ENCODE data around the gene MAG.

Gene MAG

DNA sequence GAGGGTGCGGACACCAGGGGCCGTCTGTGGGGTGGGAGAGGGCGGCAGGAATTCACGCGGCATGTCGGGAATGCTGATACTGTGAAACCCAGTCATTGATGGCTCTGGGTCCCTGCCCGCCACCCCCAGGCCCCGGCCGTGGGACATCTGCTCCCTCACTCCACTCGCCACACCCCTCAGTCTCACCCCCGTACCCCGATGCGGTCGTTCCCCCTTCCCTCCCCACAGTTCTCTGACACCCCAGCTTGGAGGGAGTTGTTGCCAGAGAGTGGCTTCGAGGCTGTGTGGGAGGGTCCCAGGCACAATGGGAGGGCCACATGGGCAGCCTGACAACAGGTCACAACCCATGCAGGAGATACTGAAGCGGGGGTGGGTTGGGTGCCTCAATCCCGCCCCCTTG, 1.8 kb downstream of the MAG start:
- Histone ChIP-seq H3K27ac (replicated peaks) (no peak overlapping the region), H3K27me3 (ENCODE audit: insufficient read depth, poor library complexity, severe bottlenecking) (no peaks in the 10 kb centered on the region), H3K4me3 (replicated peaks; ENCODE audit: insufficient read depth, low read length) (no peak overlapping the region)
- DNase-seq (ENCODE audit: low read depth in 1 of 2, low spot score in 1 of 2): no peak
- TF ChIP-seq POLR2AphosphoS5 (IDR thresholded peaks at IDR 0.05; ENCODE audit: low read depth) (no peak), SPI1 (IDR thresholded peaks at IDR 0.05; ENCODE audit: borderline replicate concordance, low read depth) (no peak), GABPA (IDR thresholded peaks at IDR 0.05; ENCODE audit: low read depth) (no peak)
- TF ChIP-seq, protein P1, sequence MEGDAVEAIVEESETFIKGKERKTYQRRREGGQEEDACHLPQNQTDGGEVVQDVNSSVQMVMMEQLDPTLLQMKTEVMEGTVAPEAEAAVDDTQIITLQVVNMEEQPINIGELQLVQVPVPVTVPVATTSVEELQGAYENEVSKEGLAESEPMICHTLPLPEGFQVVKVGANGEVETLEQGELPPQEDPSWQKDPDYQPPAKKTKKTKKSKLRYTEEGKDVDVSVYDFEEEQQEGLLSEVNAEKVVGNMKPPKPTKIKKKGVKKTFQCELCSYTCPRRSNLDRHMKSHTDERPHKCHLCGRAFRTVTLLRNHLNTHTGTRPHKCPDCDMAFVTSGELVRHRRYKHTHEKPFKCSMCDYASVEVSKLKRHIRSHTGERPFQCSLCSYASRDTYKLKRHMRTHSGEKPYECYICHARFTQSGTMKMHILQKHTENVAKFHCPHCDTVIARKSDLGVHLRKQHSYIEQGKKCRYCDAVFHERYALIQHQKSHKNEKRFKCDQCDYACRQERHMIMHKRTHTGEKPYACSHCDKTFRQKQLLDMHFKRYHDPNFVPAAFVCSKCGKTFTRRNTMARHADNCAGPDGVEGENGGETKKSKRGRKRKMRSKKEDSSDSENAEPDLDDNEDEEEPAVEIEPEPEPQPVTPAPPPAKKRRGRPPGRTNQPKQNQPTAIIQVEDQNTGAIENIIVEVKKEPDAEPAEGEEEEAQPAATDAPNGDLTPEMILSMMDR (IDR thresholded peaks at IDR 0.05; ENCODE audit: insufficient read depth, low read length): no peak
- TF ChIP-seq, protein P2, sequence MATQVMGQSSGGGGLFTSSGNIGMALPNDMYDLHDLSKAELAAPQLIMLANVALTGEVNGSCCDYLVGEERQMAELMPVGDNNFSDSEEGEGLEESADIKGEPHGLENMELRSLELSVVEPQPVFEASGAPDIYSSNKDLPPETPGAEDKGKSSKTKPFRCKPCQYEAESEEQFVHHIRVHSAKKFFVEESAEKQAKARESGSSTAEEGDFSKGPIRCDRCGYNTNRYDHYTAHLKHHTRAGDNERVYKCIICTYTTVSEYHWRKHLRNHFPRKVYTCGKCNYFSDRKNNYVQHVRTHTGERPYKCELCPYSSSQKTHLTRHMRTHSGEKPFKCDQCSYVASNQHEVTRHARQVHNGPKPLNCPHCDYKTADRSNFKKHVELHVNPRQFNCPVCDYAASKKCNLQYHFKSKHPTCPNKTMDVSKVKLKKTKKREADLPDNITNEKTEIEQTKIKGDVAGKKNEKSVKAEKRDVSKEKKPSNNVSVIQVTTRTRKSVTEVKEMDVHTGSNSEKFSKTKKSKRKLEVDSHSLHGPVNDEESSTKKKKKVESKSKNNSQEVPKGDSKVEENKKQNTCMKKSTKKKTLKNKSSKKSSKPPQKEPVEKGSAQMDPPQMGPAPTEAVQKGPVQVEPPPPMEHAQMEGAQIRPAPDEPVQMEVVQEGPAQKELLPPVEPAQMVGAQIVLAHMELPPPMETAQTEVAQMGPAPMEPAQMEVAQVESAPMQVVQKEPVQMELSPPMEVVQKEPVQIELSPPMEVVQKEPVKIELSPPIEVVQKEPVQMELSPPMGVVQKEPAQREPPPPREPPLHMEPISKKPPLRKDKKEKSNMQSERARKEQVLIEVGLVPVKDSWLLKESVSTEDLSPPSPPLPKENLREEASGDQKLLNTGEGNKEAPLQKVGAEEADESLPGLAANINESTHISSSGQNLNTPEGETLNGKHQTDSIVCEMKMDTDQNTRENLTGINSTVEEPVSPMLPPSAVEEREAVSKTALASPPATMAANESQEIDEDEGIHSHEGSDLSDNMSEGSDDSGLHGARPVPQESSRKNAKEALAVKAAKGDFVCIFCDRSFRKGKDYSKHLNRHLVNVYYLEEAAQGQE (IDR thresholded peaks at IDR 0.05; ENCODE audit: insufficient replicate concordance, low read depth): no peak

DNA sequence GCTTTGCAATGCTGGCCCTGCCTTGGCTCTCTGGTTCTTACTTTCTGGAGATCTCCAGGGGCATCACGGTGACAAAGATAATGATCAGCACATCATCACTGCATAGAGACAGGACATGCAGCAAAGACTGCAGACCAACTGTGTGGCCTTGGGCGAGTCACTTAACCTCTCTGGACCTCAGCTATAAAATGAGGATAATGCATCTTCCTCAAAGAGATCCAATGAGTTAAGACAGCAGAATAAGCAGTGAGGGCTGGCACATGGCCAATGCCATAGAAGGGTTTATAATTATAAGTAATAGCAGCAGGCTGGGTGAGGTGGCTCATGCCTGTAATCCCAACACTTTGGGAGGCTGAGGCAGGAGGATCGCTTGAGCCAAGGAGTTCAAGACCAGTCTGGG, 2.4 kb downstream of the MAG start:
- H3K4me3 ChIP-seq (replicated peaks; ENCODE audit: insufficient read depth, low read length): no peak overlapping the region
- TF ChIP-seq, protein P1 (IDR thresholded peaks at IDR 0.05; ENCODE audit: insufficient read depth, low read length): no peak
- TF ChIP-seq, protein P2 (IDR thresholded peaks at IDR 0.05; ENCODE audit: insufficient replicate concordance, low read depth): no peak
- TF ChIP-seq GABPA (IDR thresholded peaks at IDR 0.05; ENCODE audit: low read depth) (no peak), POLR2AphosphoS5 (IDR thresholded peaks at IDR 0.05; ENCODE audit: low read depth) (no peak), SPI1 (IDR thresholded peaks at IDR 0.05; ENCODE audit: borderline replicate concordance, low read depth) (no peak)
- no peaks in the 10 kb centered on the region for H3K27me3 ChIP-seq (ENCODE audit: insufficient read depth, poor library complexity, severe bottlenecking)
- H3K27ac ChIP-seq (replicated peaks): no peak overlapping the region
- no peak for DNase-seq (ENCODE audit: low read depth in 1 of 2, low spot score in 1 of 2)

DNA sequence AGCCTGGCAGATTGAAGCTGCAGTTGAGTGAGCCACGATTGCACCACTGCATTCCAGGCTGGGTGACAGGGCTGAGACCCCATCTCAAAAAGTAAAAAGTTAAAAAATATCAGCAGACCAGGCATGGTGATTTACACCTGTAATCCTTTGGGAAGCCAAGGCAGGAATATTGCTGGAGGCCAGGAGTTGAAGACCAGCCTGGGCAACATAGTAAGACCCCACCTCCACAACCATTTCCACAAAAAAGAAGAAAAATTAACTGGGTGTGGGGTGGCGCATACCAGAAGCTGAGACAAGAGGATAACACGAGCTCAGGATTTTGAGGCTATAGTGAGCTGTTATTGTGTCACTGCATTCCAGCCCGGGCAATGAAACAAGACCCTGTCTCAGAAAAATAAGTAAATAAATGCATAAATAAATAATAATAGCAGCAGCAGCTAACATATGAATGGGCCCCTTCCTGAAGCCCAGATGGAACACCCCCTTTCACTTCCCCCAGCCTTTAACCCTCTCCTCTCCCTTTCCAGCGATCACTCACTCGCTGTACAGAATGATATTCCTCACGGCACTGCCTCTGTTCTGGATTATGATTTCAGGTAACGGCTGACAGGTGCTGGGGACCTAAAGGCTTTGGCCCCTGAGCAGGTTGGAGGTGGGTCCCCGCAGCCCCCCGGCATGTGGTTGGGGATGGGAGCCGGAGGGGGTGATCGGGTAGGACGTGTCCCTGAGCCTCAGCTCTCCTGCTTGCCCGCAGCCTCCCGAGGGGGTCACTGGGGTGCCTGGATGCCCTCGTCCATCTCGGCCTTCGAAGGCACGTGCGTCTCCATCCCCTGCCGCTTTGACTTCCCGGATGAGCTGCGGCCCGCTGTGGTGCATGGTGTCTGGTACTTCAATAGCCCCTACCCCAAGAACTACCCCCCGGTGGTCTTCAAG, 3.2 kb downstream of the MAG start:
- DNase-seq (ENCODE audit: low read depth in 1 of 2, low spot score in 1 of 2): no peak
- Histone ChIP-seq H3K27ac (replicated peaks) (no peak overlapping the region), H3K4me3 (replicated peaks; ENCODE audit: insufficient read depth, low read length) (no peak overlapping the region), H3K27me3 (ENCODE audit: insufficient read depth, poor library complexity, severe bottlenecking) (no peaks in the 10 kb centered on the region)
- TF ChIP-seq, protein P1 (IDR thresholded peaks at IDR 0.05; ENCODE audit: insufficient read depth, low read length): no peak
- no peak for TF ChIP-seq GABPA (IDR thresholded peaks at IDR 0.05; ENCODE audit: low read depth)

All from HL-60 (cell line).